Sigmoid colon (tissue), 7 donors: Measurements from ENCODE around the gene FBXW4. TPM values are rescaled to one million over a fixed set of nuclear protein-coding genes. Genes with fewer than 3 reads are reported as not detected.

ENCODE experiments used
- DNase-seq: peaks from one replicate; pipeline ENCODE4 v3.0.0-alpha.2; 2019
- H3K27ac ChIP-seq, 4 donors: fragments of 200-600 bp; sonication (generic); one replicate each; pipeline ENCODE4 v1.5.1; 2016 to 2019; ENCODE audit warnings: mild to moderate bottlenecking in 1 of 4
- H3K27me3 ChIP-seq, 3 donors: fragments of 200-600 bp; sonication (generic); one replicate each; pipeline ENCODE4 v1.5.1; 2019; ENCODE audit warnings: mild to moderate bottlenecking in 1 of 3
- H3K36me3 ChIP-seq, 4 donors: fragments of 200-600 bp; sonication (generic); one replicate each; pipeline ENCODE4 v1.5.1; 2016 to 2019
- H3K4me1 ChIP-seq, 4 donors: fragments of 200-600 bp; sonication (generic); one replicate each; pipeline ENCODE4 v1.5.1; 2017 to 2019
- H3K4me3 ChIP-seq, 4 donors: fragments of 200-600 bp; sonication (generic); one replicate each; pipeline ENCODE4 v1.5.1; 2017 to 2019; ENCODE audit warnings: mild to moderate bottlenecking in 2 of 4, moderate library complexity in 1 of 4
- H3K9me3 ChIP-seq, 4 donors: fragments of 200-600 bp in 3 of 4; sonication (generic) in 3 of 4; one replicate each; pipeline versions ENCODE4 v1.5.1 to v1.6.1; 2013 to 2019
- EP300 ChIP-seq, 4 donors: sonication (generic); formaldehyde crosslinking; IDR thresholded peaks; one replicate each; pipeline ENCODE4 v1.6.1; 2017; ENCODE audit warnings: antibody characterized with exemption in 4 of 4
- POLR2A ChIP-seq, 2 donors: fragments of 450-650 bp; IDR thresholded peaks; one replicate each; pipeline ENCODE4 v1.6.1; 2016; ENCODE audit warnings: antibody characterized with exemption in 2 of 2, mild to moderate bottlenecking in 2 of 2, moderate library complexity in 2 of 2
- POLR2AphosphoS5 ChIP-seq, 4 donors: sonication (generic); formaldehyde crosslinking; IDR thresholded peaks; one replicate each; pipeline ENCODE4 v1.6.1; 2017; ENCODE audit warnings: antibody characterized with exemption in 4 of 4
- WGBS, 2 donors: extraction: QIAGEN DNeasy Blood & Tissue Kit; methylation state at CpG; one replicate each; pipeline ENCODE4 v1.1.7; 2013; 5-methylcytosine and 5-hydroxymethylcytosine counted together
- intact Hi-C: fragments of 100-400 bp; cut with DNase I; formaldehyde crosslinking; loops from one replicate; pipeline ENCODE4 v1.15.1; 2023
- polyA plus RNA-seq, 3 donors: library from polyadenylated mRNA; stranded (reverse); fragments of 200-250 nt; gene quantifications; one replicate each; pipeline ENCODE4 v1.2.3, GENCODE V29; 2013
- total RNA-seq, 4 donors: library from RNA; depleted of rRNA; stranded (reverse); fragments of >200 nt; gene quantifications; one replicate each; pipeline ENCODE4 v1.1.0, GENCODE V29; 2016
- TF ChIP-seq, protein P1 (sequence below), 4 experiments: fragments of 450-650 bp in 3 of 4; fragments of 200-600 bp in 1 of 4; IDR thresholded peaks; one replicate each; pipeline ENCODE4 v1.5.1; 2016 to 2019; ENCODE audit warnings: antibody characterized with exemption in 4 of 4, mild to moderate bottlenecking in 3 of 4, moderate library complexity in 2 of 4
- donor health status: healthy with polysubstance abuse.
- donor health status: Bipolar disorder and iron deficiency.
- donor health status: healthy.

The FBXW4 gene
- total and polyA plus RNA-seq, 7 donors: 28.4 to 122 (median 89.7) TPM

DNA sequence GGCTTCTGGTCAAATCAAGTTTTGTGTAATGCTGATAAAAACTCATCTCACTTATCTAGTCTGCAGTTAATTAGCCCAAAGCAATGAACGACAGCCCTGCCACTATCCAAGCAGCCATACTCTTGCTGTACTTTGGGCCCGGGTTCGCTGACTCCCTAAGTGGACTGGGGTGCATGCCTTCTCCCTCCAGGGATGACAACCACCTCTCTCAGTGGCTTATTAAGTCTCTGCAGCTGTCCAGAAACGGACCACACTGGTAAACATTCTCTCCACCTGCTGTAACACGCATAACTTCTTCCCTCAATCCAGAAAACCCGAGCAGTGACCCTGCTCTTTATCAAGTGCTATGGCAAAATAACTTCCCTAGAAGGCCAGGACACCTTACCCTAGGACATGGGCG lies 3.9 kb downstream of the FBXW4 start:
- TF ChIP-seq, protein P1, sequence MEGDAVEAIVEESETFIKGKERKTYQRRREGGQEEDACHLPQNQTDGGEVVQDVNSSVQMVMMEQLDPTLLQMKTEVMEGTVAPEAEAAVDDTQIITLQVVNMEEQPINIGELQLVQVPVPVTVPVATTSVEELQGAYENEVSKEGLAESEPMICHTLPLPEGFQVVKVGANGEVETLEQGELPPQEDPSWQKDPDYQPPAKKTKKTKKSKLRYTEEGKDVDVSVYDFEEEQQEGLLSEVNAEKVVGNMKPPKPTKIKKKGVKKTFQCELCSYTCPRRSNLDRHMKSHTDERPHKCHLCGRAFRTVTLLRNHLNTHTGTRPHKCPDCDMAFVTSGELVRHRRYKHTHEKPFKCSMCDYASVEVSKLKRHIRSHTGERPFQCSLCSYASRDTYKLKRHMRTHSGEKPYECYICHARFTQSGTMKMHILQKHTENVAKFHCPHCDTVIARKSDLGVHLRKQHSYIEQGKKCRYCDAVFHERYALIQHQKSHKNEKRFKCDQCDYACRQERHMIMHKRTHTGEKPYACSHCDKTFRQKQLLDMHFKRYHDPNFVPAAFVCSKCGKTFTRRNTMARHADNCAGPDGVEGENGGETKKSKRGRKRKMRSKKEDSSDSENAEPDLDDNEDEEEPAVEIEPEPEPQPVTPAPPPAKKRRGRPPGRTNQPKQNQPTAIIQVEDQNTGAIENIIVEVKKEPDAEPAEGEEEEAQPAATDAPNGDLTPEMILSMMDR (IDR thresholded peaks at IDR 0.05): no peak
- TF ChIP-seq POLR2AphosphoS5 (IDR thresholded peaks at IDR 0.05) (no peak), POLR2A (IDR thresholded peaks at IDR 0.05) (no peak), EP300 (IDR thresholded peaks at IDR 0.05) (no peak)

DNA sequence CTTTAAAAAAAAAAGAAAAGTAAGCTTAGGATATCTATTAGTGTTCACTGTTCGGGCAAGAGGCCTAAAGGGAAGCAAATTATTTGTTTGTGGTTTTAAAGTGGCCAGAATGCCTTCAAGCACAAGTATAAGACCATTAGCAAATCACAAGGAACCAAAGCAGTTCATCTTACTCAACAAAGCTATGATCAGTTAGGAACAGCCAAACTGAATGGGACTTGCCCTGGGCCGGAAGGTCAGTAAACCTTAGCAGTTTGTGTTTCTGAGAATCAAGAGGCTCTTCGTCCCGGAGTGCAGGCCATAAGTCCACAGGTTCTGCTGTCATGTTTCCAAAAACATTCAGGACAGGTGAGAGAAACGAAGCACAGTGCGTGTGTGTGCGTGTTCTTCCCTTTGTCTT lies 4.5 kb downstream of the FBXW4 start:
- Histone ChIP-seq H3K4me3 (no peak overlapping the region), H3K27ac (peak overlapping the region in 3 of 4 donors; percentile 48 to 99 (median 98)), H3K9me3 (no peaks in the 10 kb centered on the region), H3K27me3 (no peaks in the 10 kb centered on the region), H3K36me3 (no peaks in the 10 kb centered on the region), H3K4me1 (peaks cover 0 to 45% (median 43%) of the 10 kb centered on the region in 4 donors)
- TF ChIP-seq EP300 (IDR thresholded peaks at IDR 0.05): no peak
- no peak for TF ChIP-seq POLR2AphosphoS5 (IDR thresholded peaks at IDR 0.05)
- TF ChIP-seq, protein P1 (IDR thresholded peaks at IDR 0.05): no peak
- TF ChIP-seq POLR2A (IDR thresholded peaks at IDR 0.05): no peak
- 86 to 87% methylated on average over 7 of the region's 7 CpGs for WGBS, 2 donors
- no peak for DNase-seq
- intact Hi-C loops: loop anchor here (5.0 kb wide), 1 partner anchor 92 kb away; the partner anchor contains the start of gene NPM3

More for the DNA sequence above, 3.9 kb downstream of the FBXW4 start:
- 79 to 83% methylated on average over 7 of the region's 7 CpGs for WGBS, 2 donors
- Histone ChIP-seq H3K27me3 (no peaks in the 10 kb centered on the region), H3K9me3 (no peaks in the 10 kb centered on the region), H3K27ac (peak overlapping the region in 3 of 4 donors; percentile 48 to 99 (median 98)), H3K36me3 (no peaks in the 10 kb centered on the region), H3K4me3 (no peak overlapping the region), H3K4me1 (peaks cover 0 to 47% (median 45%) of the 10 kb centered on the region in 4 donors)
- intact Hi-C loops: loop anchor here (5.0 kb wide), 1 partner anchor 91 kb away; the partner anchor contains the start of gene NPM3
- no peak for DNase-seq

DNA sequence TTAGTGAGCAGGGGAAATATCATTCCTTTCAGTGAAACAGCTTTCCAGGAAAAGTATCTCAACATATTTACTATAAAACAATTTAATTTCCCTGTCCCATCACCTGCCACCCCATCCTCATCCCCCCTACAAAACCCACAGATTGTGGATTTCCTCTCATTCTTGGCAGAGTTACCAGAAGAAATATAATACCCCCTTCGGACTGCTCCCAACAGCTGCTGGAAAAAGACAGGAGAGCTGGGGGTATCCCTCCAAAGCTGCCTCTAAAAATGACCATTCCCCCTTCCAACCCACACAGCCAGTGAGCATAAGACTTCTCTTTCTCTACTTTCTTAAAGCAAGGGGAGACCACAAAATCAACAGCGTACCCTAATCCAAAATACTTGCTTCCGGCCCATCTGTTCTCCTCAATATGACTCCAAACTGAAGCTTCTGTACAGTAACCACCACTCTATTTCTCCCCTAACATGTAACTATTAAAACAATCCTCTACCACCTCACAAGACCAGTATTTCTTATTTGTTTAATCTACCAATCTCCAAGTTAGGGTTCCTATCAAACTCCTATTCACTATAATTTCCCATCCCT lies 7.8 kb downstream of the FBXW4 start:
- peaks cover 0 to 40% (median 32%) of the 10 kb centered on the region in 4 donors for H3K4me1 ChIP-seq
- DNase-seq: no peak
- TF ChIP-seq POLR2AphosphoS5 (IDR thresholded peaks at IDR 0.05) (no peak), EP300 (IDR thresholded peaks at IDR 0.05) (no peak), POLR2A (IDR thresholded peaks at IDR 0.05) (no peak)
- TF ChIP-seq, protein P1 (IDR thresholded peaks at IDR 0.05): no peak
- no peak overlapping the region for H3K27ac ChIP-seq
- intact Hi-C loops: no loop called here
- no peaks in the 10 kb centered on the region for H3K9me3 ChIP-seq
- H3K36me3 ChIP-seq: no peaks in the 10 kb centered on the region
- no peaks in the 10 kb centered on the region for H3K27me3 ChIP-seq
- H3K4me3 ChIP-seq: no peak overlapping the region
- WGBS, 2 donors: 84 to 90% methylated on average over 3 of the region's 3 CpGs

DNA sequence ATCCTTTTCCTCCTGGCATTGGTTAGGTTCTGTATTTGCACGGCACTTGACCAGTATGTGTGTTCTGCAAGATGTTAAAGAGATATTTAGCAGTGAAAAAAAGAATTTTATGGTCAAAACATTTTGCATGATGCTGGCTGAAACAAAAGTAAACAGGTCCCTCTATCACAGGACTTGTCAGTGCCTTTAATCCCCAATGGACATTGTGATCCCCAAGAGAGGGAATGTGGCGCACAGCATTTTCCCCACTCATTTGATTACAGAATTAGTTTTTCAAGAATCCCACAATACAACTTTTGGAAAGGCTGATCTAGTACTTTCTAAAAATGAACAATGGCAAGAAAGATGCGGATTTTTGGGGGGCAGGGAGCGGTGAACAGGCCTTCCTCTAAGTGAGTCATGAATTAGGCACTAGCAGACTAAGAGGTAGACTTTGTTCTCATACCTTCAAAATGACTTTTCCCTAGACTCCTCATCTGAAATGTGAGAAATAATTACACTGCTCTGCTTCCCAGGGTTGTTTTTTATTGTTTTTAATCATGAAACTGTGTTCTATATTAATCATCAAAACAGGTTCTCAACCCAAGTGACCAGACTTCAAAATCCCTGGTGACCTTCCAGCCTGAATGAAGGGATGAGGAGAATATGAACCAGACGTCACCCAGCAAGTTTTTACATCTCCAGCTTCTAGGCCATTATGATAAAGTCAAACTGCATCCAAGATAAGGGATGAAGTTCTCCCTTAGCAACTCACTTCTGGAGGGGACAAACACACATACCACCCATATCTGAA lies 8.6 kb downstream of the FBXW4 start:
- DNase-seq: no peak
- Histone ChIP-seq H3K4me1 (peaks cover 0 to 39% (median 30%) of the 10 kb centered on the region in 4 donors), H3K9me3 (no peaks in the 10 kb centered on the region), H3K27me3 (no peaks in the 10 kb centered on the region), H3K4me3 (no peak overlapping the region), H3K27ac (no peak overlapping the region), H3K36me3 (no peaks in the 10 kb centered on the region)
- intact Hi-C loops: no loop called here
- 93% methylated on average over 5 of the region's 5 CpGs for WGBS, 2 donors
- TF ChIP-seq EP300 (IDR thresholded peaks at IDR 0.05) (no peak), POLR2AphosphoS5 (IDR thresholded peaks at IDR 0.05) (no peak)
- TF ChIP-seq, protein P1 (IDR thresholded peaks at IDR 0.05): no peak
